D341Med (cell line): ENCODE measurements around the gene KRTAP12-1.
A peak's percentile ranks its signal among the peaks of the same experiment; 100 is the strongest.

Experiments used
- DNase-seq: peaks from one replicate; pipeline ENCODE4 v3.0.0; 2012; ENCODE audit warnings: low spot score

The KRTAP12-1 gene

GRCh38 chr21:44711327-44712202 lies 29.6 kb upstream of the KRTAP12-1 start, which contains the start of gene TSPEAR:
TSS of gene TSPEAR (minus strand) at chr21:44711572. CDS start at chr21:44711514, 58 bp downstream.
- peak; percentile 37 for DNase-seq

- peak; percentile 24 for DNase-seq
These were observed 28.9 kb upstream of the KRTAP12-1 start for GRCh38 chr21:44710756-44711326.

- peak; percentile 23 for DNase-seq
These were observed 28.3 kb upstream of the KRTAP12-1 start for GRCh38 chr21:44710294-44710665.

GRCh38 chr21:44709426-44710293 lies 27.7 kb upstream of the KRTAP12-1 start:
- peak; percentile 45 for DNase-seq

- DNase-seq = peak; percentile 33
These were observed 27.0 kb upstream of the KRTAP12-1 start for GRCh38 chr21:44708866-44709425.

GRCh38 chr21:44708213-44708865 lies 26.4 kb upstream of the KRTAP12-1 start:
- peak; percentile 36 for DNase-seq

GRCh38 chr21:44706706-44707581 lies 25.0 kb upstream of the KRTAP12-1 start:
- peak; percentile 27 for DNase-seq

GRCh38 chr21:44706026-44706705 lies 24.2 kb upstream of the KRTAP12-1 start:
- DNase-seq = peak; percentile 24

GRCh38 chr21:44704636-44705001 lies 22.7 kb upstream of the KRTAP12-1 start:
- peak; percentile 22 for DNase-seq

GRCh38 chr21:44703731-44704635 lies 22.0 kb upstream of the KRTAP12-1 start:
- no peak for DNase-seq

GRCh38 chr21:44702973-44703730 lies 21.2 kb upstream of the KRTAP12-1 start:
- DNase-seq = peak; percentile 23

- peak; percentile 20 for DNase-seq
These were observed 20.4 kb upstream of the KRTAP12-1 start for GRCh38 chr21:44702111-44702972.

- no peak for DNase-seq
These were observed 19.6 kb upstream of the KRTAP12-1 start for GRCh38 chr21:44701541-44701940.

- DNase-seq = no peak
These were observed 19.0 kb upstream of the KRTAP12-1 start for GRCh38 chr21:44701023-44701400.

- DNase-seq = peak; percentile 18
These were observed 18.4 kb upstream of the KRTAP12-1 start for GRCh38 chr21:44700101-44701022.

- DNase-seq = peak; percentile 25
These were observed 17.6 kb upstream of the KRTAP12-1 start for GRCh38 chr21:44699502-44700001.
